SIG-M5 (cell line): Measurements from ENCODE around the gene SGSH.
"Not testable (repeated sequence)": the region's sequence is repeated elsewhere in the genome, so short reads cannot be mapped to it uniquely, and the experiment has no call there.

Experiments used
- DNase-seq: peaks from one replicate; lab custom pipeline; 2025; lab: John Stamatoyannopoulos, UW

Gene SGSH

GRCh38 chr17:80210348-80211108, 9.6 kb downstream of the SGSH start:
- DNase-seq = no peak

- no peak for DNase-seq
Observed at GRCh38 chr17:80209765-80210164, 10.4 kb downstream of the SGSH start.

- no peak for DNase-seq
Observed at GRCh38 chr17:80208050-80208449, 12.1 kb downstream of the SGSH start.

DNA sequence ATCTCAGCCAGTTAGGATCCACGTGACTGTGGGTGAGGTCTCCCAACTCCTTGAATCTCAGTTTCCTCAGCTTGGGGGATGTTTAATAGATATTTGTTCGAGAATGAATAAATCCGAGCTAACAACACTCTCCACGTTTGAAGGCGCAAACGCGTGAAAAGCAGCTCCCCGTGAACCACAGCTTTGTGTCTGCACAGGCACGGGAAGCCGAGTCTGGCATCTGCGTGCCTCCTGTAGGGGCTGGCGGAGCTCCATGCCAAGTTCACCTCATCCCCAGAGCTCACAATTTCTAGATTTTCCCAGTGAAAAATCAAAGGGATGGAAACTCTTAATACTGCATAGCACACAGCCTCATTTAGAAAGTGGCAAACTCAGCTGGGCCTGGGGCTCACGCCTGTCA, 14.3 kb downstream of the SGSH start:
- no peak for DNase-seq

DNA sequence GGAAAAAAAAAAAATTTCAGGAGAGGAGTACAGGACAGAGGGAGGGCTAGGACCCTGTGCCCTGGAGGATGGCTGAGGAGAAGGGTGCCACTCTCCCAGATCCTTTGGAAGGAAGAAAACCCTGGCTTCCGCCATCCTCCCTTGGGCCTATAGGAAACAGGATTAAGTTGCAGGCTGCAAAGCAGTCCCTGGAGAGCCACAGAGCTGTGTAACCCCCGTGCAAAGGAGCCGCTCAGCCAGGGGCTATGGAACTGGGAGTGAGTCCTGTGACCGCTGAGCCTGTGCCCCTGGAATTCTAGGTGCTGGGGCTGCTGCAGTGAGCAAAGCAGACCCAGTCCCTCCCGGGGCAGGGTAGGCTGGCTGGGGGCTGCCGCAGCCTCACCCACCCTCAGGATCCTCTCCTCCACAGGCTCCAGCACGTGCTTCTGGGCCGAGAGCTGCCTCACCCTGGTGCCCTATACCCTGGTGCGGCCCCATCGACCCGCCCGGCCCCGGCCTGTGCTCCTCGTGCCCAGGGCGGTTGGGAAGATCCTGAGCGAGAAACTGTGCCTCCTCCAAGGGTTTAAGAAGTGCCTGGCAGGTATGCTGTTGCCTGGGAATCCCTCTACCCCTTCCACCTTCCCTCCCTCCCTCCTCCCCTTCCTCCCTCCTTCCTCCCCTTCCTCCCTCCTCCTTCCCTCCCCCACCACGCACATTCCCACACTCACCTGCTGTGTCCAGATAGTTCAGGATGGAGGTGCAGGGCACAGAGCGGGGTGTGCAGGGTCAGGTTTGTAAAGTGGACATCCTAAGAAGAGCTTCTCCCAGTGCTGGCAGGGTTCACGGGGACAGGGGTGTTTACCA, 15.3 kb downstream of the SGSH start:
- DNase-seq = no peak

GRCh38 chr17:80203471-80203963, 16.6 kb downstream of the SGSH start:
- no peak for DNase-seq

- no peak for DNase-seq
Observed at GRCh38 chr17:80202197-80202596, 17.9 kb downstream of the SGSH start.

GRCh38 chr17:80201446-80201845, 18.7 kb downstream of the SGSH start:
- DNase-seq = no peak

DNA sequence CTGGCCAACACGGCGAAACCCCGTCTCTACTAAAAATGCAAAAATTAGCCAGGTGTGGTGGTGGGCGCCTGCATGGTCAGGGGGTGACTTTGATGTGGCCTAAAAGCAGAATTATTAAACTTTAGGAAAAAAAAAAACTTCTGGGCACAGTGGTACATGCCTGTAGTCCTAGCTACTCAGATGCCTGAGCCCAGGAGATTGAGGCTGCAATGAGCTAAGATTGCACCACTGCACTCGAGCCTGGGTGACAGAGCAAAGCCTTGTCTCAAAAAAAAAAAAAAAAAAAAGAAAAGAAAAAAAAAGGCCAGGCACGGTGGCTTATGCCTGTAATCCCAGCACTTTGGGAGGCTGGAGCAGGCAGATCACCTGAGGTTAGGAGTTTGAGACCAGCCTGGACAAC, 20.8 kb downstream of the SGSH start:
- DNase-seq = not testable (repeated sequence)

DNA sequence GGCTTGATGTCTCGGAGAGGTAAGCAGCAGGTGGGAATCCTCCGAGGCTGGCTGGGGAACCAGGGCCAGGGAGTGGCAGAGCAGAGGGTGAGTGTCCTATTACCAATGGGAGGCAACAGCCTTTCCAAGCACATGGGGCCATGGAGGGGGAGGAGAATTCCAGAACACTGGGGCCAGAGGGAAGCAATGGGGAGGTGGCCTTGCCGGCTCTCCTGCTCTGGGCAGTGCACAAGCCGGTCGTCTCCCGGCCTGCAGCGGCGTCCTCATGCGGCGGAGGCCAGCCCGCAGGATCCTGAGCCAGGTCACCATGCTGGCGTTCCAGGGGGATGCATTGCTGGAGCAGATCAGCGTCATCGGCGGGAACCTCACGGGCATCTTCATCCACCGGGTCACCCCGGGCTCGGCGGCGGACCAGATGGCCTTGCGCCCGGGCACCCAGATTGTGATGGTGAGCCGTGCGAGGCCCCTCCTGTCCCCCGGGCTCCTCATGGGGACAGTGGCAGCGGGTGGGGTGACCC, 21.9 kb downstream of the SGSH start:
- DNase-seq = no peak

DNA sequence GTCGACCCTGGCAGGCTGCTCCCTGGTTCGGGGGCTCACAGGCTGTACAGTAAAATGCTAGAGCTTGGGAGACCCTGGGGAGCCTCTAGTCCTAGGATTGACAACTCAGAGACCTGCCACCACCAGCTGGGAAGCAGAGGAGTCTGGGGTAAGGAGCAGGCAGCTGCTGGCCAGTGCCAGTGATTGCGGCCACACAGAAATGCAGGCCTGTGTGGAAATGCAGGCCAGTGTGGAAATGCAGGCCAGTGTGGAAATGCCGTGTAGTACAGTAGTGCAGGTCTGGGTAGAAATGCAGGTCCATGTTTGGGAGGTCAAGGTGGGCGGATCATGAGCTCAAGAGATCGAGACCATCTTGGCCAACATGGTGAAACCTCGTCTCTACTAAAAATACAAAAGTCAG, 23.5 kb downstream of the SGSH start:
- DNase-seq = no peak

DNA sequence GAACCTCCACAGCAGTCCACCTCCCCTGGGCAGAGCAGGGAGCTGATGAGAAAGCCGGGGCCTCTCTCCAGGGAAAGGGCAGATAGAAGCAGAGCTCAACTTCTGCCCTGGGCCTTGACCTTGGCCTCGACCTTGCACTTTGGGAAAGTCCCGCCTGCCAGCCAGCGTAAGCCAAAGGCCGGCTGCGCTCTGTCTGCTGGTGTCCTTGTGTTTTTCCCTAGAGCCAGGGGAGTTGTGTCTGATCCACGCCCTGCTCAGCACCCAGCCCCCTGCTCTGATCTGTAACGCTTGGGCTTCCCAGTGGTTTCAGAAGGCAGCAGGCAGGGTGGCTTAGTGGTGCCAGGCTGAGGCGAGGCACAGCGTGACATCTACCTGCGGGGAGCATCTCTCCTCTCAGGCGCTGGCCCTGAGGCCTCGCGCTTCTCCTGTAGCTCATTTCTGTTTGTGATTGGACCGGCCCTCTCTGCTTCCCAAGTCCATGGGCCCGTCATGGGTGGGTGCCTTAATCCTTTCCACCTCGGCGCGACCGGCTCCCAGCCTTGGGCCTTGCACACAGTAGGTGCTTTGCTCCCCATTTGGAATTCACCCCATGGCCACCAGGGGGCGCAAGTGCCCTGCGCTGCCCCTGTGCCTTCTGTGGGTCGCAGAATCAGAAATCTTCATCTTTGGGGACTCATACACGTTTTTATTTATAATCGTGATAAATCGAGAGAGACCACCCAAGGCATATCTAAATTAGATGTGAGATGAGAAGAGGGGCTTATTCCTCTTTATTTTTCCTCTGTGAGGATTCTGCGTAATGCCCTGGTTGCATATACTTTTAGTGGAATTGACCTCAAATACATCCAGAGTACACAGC, 24.2 kb downstream of the SGSH start:
- DNase-seq = no peak

DNA sequence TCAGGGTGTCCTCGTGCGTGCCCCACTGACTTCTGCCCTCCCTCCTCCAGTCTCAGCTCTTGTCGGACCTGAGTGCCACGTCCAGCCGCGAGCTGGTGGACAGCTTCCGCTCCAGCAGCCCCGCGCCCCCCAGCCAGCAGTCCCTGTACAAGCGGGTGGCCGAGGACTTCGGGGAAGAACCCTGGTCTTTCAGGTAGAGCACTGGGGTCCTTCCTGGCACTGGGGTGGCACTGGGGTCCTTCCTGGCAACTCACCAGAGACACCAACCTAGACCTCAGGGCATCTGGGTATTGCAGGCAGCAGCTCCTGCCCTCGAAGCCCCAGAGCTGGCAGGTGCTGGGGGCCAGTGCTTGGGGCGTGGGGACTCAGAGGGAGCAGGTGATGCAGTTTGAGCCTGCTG, 25.0 kb downstream of the SGSH start:
- no peak for DNase-seq

DNA sequence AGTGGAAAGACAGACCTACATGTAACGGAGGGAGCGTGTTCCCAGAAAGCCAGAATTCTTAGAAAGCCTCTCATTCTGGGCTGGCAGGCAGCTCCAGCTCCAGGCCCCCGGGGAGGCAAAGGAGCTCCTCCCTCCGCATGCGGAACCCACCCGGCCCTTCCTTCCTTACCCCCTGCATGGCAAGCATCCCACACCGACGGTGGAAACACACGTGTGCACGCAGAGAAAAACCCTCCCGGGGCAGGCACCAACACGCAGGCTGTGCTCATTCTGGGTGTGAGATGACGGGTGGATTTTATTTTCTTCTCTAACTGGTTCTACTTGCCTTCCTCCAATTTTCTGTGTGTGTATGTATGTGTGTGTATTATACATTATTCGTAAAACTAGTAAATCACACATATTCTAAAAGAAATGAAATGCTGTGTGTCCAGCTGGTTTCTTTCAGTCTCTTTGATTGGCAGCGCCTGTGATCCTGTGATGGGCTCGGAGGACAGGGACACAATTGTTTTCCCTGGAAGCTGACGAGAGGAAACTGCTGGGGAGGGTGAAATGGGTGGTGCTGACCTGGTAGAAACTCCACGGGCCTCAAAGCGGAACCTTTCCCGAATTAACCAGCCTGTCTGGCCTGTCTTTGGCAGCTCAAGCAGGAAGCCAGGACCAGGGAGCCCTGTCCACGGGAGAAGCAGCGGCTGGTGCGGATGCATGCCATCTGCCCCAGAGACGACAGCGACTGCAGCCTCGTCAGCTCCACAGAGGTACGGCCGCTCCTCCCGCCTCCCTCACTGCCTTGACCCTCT, 28.1 kb downstream of the SGSH start:
- no peak for DNase-seq

GRCh38 chr17:80191192-80191591, 28.9 kb downstream of the SGSH start:
- no peak for DNase-seq

DNA sequence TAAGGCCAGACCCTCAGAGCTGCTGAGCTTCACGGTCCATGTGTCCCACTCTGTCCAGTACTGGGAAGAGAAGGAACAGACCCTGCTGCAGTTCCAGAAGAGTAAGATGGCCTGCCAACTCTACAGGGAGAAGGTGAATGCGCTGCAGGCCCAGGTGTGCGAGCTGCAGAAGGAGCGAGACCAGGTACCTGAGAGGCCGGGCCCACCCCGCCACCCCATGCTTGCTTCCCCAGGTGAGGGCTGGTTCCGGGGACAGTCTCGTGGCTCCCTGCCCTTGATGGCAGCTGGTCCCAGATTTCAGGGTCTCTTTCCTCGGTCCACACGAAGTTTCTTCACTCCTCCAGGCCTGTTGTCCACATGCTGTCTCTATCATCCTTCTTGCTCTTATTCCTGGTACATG, 29.4 kb downstream of the SGSH start:
- no peak for DNase-seq

DNA sequence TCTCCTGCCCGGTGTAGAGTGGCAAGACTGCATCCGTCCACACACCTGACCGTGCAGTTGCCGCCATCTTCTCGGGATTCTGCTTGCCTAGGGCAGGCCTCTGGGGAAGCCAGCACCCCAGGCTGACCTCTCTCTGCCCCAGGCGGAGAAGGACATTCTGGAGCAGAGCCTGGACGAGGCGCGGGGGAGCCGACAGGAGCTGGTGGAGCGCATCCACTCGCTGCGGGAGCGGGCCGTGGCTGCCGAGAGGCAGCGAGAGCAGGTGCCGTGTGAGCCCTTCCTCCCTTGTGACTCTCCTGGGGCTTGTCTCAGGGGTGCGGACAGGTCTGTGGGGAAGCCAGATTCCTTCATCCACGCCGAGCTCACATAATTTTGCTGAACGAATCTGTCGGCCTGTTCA, 30.5 kb downstream of the SGSH start:
- DNase-seq = no peak

GRCh38 chr17:80187515-80187941, 32.6 kb downstream of the SGSH start:
- no peak for DNase-seq

DNA sequence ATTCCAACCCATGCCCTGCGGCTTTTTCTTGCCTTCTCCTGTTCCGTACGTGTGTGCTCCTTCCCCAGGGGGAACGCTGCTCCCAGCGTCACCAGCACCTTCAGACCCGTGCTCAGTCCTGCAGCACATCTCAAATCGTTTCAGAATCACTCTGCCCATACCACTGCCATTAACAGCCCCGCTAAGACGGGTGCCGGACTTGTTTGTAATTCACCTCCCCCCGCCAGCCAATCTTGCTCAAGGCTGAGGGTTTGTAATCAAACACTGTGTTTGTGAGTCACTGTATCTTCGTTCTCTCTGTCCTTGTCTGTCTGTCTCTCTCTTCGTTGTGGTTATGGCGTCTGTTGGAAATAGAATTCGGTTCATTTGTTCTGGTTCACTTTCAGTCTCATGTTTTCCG, 33.0 kb downstream of the SGSH start:
- no peak for DNase-seq

- DNase-seq = no peak
Observed at GRCh38 chr17:80185968-80186367, 34.2 kb downstream of the SGSH start.

DNA sequence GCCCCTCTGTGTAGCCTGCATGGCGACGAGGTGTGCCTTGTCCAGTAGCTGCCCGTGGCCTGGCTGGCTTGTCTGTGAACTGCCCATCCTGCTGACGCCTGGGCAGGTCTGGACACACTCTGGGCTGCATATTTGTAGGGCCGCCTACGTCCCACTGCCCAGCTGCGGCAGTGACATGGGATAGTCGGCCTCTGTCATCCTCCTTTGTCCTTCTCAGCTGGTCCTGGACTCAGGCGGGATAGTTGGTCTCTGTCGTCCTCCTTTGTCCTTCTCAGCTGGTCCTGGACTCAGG, 35.8 kb downstream of the SGSH start:
- no peak for DNase-seq
